Liver (tissue), 9 donors: ENCODE data around the gene ARID4B. TPM values are rescaled to one million over a fixed set of nuclear protein-coding genes. Genes with fewer than 3 reads are reported as not detected.

Experiments used
- DNase-seq: peaks from one replicate; pipeline ENCODE4 v3.0.0-alpha.2; 2017; ENCODE audit warnings: low spot score
- H3K27ac ChIP-seq, 2 donors: one replicate each; pipeline ENCODE4 v1.7.0; 2013; ENCODE audit warnings: inconsistent platforms in 2 of 2, low read length in 2 of 2, control low read depth in 1 of 2, low read depth in 1 of 2, mild to moderate bottlenecking in 1 of 2
- H3K27me3 ChIP-seq, 4 donors: one replicate each; pipeline versions ENCODE4 v1.6.1 to v1.7.0; 2013; ENCODE audit warnings: low read length in 3 of 4, inconsistent platforms in 1 of 4, mild to moderate bottlenecking in 1 of 4, moderate library complexity in 1 of 4; ENCODE audit not compliant: control insufficient read depth in 4 of 4, insufficient read depth in 4 of 4
- H3K36me3 ChIP-seq, 4 donors: one replicate each; pipeline versions ENCODE4 v1.6.1 to v1.7.0; 2013; ENCODE audit warnings: low read length in 3 of 4, mild to moderate bottlenecking in 3 of 4, low read depth in 1 of 4, moderate library complexity in 1 of 4; ENCODE audit not compliant: control insufficient read depth in 4 of 4, insufficient read depth in 3 of 4
- H3K4me1 ChIP-seq, 4 donors: one replicate each; pipeline versions ENCODE4 v1.6.1 to v1.7.0; 2013; ENCODE audit warnings: low read length in 3 of 4, mild to moderate bottlenecking in 3 of 4, moderate library complexity in 1 of 4; ENCODE audit not compliant: control insufficient read depth in 4 of 4, insufficient read depth in 4 of 4
- H3K4me3 ChIP-seq, 3 donors: one replicate each; pipeline versions ENCODE4 v1.6.1 to v1.7.0; 2013; ENCODE audit warnings: low read length in 3 of 3, control low read depth in 1 of 3, low read depth in 1 of 3, mild to moderate bottlenecking in 1 of 3
- H3K9ac ChIP-seq, 2 donors: one replicate each; pipeline ENCODE4 v1.7.0; 2013; ENCODE audit warnings: low read length in 2 of 2, mild to moderate bottlenecking in 2 of 2, moderate library complexity in 2 of 2, control low read depth in 1 of 2, low read depth in 1 of 2
- H3K9me3 ChIP-seq, 4 donors: one replicate each; pipeline versions ENCODE4 v1.6.1 to v1.7.0; 2013; ENCODE audit warnings: low read length in 3 of 4; ENCODE audit not compliant: control insufficient read depth in 4 of 4
- EGR1 ChIP-seq, 2 donors: IDR thresholded peaks; 2 replicates each; pipeline ENCODE4 v1.6.1; 2016 to 2018; ENCODE audit warnings: antibody characterized with exemption in 2 of 2, low read depth in 2 of 2
- FOXA1 ChIP-seq: IDR thresholded peaks from 2 replicates; pipeline ENCODE4 v1.6.1; 2016; ENCODE audit warnings: antibody characterized with exemption
- FOXA2 ChIP-seq: IDR thresholded peaks from 2 replicates; pipeline ENCODE4 v1.6.1; 2016; ENCODE audit warnings: antibody characterized with exemption
- GABPA ChIP-seq, 2 donors: IDR thresholded peaks in 1 of 2; conservative IDR thresholded peaks in 1 of 2; 2 replicates each; pipeline ENCODE4 v1.6.1; 2016; ENCODE audit warnings: antibody characterized with exemption in 2 of 2, mild to moderate bottlenecking in 1 of 2, moderate library complexity in 1 of 2
- HNF4A ChIP-seq, 2 donors: conservative IDR thresholded peaks; 2 replicates each; pipeline ENCODE4 v1.6.1; 2016; ENCODE audit warnings: antibody characterized with exemption in 2 of 2, mild to moderate bottlenecking in 2 of 2
- HNF4G ChIP-seq: IDR thresholded peaks from 2 replicates; pipeline ENCODE4 v1.6.1; 2016; ENCODE audit warnings: antibody characterized with exemption
- JUND ChIP-seq, 2 donors: IDR thresholded peaks; 2 replicates each; pipeline ENCODE4 v1.6.1; 2016; ENCODE audit warnings: antibody characterized with exemption in 2 of 2
- NR2F2 ChIP-seq: IDR thresholded peaks from 2 replicates; pipeline ENCODE4 v1.6.1; 2016; ENCODE audit warnings: antibody characterized with exemption
- RAD21 ChIP-seq, 2 donors: IDR thresholded peaks; 2 replicates each; pipeline ENCODE4 v1.6.1; 2016; ENCODE audit warnings: antibody characterized with exemption in 2 of 2, mild to moderate bottlenecking in 2 of 2
- RXRA ChIP-seq, 2 donors: IDR thresholded peaks; 2 replicates each; pipeline ENCODE4 v1.6.1; 2017 to 2018; ENCODE audit warnings: antibody characterized with exemption in 2 of 2, mild to moderate bottlenecking in 1 of 2
- SP1 ChIP-seq: IDR thresholded peaks from 2 replicates; pipeline ENCODE4 v1.6.1; 2018; ENCODE audit warnings: antibody characterized with exemption, mild to moderate bottlenecking
- TAF1 ChIP-seq: conservative IDR thresholded peaks from 2 replicates; pipeline ENCODE4 v1.6.1; 2016; ENCODE audit warnings: antibody characterized with exemption, mild to moderate bottlenecking
- YY1 ChIP-seq: IDR thresholded peaks from 2 replicates; pipeline ENCODE4 v1.6.1; 2016; ENCODE audit warnings: antibody characterized with exemption, mild to moderate bottlenecking
- WGBS: extraction: QIAGEN DNeasy Blood & Tissue Kit; methylation state at CpG from one replicate; pipeline ENCODE4 v1.1.7; 2013; 5-methylcytosine and 5-hydroxymethylcytosine counted together
- polyA plus RNA-seq, 2 donors: library from polyadenylated mRNA; stranded (reverse) in 1 of 2; unstranded in 1 of 2; fragments of 200-250 nt in 1 of 2; fragments of >200 nt in 1 of 2; fragmentation: Nextera tagmentation in 1 of 2; extraction: Ambion mirVana in 1 of 2; gene quantifications; one replicate each; pipeline versions ENCODE4 v1.2.1 to v1.2.3, GENCODE V29; 2013 to 2015
- total RNA-seq, 2 donors: library from RNA; depleted of rRNA; stranded (reverse); fragments of >200 nt; gene quantifications; one replicate each; pipeline ENCODE4 v1.2.3, GENCODE V29; 2014
- TF ChIP-seq, protein P1 (sequence below): IDR thresholded peaks from 2 replicates; pipeline ENCODE4 v1.6.1; 2016; ENCODE audit warnings: antibody characterized with exemption
- TF ChIP-seq, protein P2 (sequence below): IDR thresholded peaks from 2 replicates; pipeline ENCODE4 v1.6.1; 2016; ENCODE audit warnings: antibody characterized with exemption, mild to moderate bottlenecking
- TF ChIP-seq, protein P3 (sequence below): IDR thresholded peaks from 2 replicates; pipeline ENCODE4 v1.6.1; 2016; ENCODE audit warnings: antibody characterized with exemption
- TF ChIP-seq, protein P4 (sequence below): IDR thresholded peaks from 2 replicates; pipeline ENCODE4 v1.6.1; 2016; ENCODE audit warnings: antibody characterized with exemption
- TF ChIP-seq, protein P5 (sequence below): fragments of 150-350 bp; IDR thresholded peaks from 2 replicates; pipeline ENCODE4 v1.5.1; 2017; ENCODE audit warnings: improper control_type of control experiment, low read depth, low read length; ENCODE audit not compliant: missing input control
- donor health status: healthy.
- donor health status: healthy.
- donor health status: healthy.
- donor health status: healthy.
- donor health status: healthy.

The ARID4B gene
- total and polyA plus RNA-seq, 4 donors, result 4.2 to 27.3 (median 21.3) TPM

DNA sequence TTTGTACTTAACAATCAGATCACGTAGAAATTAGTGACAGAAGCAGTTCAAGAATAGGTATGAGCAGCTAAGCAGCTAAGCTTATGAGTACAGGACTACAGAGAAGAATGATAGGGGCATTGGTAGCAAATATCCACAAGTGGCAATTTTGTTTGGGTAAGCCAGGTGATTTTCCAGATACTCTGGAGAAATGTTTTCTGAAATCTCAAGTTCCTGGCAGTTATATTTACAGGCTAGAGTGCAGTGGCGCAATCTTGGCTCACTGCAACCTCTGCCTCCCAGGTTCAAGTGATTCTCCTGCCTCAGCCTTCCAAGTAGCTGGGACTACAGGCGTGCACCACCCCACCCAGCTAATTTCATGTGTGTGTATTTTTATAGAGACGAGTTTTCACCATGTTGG lies 55.1 kb downstream of the ARID4B start:
- Histone ChIP-seq H3K9me3 (no peaks in the 10 kb centered on the region), H3K4me1 (peaks cover 0 to 17% (median 4%) of the 10 kb centered on the region in 4 donors), H3K4me3 (no peak overlapping the region), H3K27ac (no peak overlapping the region), H3K27me3 (no peaks in the 10 kb centered on the region), H3K36me3 (no peaks in the 10 kb centered on the region), H3K9ac (no peak overlapping the region)
- WGBS, result 76% methylated on average over 4 of the region's 4 CpGs
- no peak for DNase-seq
- TF ChIP-seq RXRA (IDR thresholded peaks at IDR 0.05) (no peak), FOXA2 (no peak), TAF1 (no peak), YY1 (no peak), HNF4G (no peak), JUND (IDR thresholded peaks at IDR 0.05) (no peak), HNF4A (conservative IDR thresholded peaks at IDR 0.05) (no peak), GABPA (IDR thresholded peaks at IDR 0.05 in 1 of 2, conservative IDR thresholded peaks at IDR 0.05 in 1 of 2) (no peak), SP1 (no peak), RAD21 (IDR thresholded peaks at IDR 0.05) (no peak), NR2F2 (no peak), FOXA1 (no peak), EGR1 (IDR thresholded peaks at IDR 0.05; ENCODE audit: low read depth in 2 of 2) (no peak)
- TF ChIP-seq, protein P1, sequence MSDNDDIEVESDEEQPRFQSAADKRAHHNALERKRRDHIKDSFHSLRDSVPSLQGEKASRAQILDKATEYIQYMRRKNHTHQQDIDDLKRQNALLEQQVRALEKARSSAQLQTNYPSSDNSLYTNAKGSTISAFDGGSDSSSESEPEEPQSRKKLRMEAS, result no peak
- TF ChIP-seq, protein P2, sequence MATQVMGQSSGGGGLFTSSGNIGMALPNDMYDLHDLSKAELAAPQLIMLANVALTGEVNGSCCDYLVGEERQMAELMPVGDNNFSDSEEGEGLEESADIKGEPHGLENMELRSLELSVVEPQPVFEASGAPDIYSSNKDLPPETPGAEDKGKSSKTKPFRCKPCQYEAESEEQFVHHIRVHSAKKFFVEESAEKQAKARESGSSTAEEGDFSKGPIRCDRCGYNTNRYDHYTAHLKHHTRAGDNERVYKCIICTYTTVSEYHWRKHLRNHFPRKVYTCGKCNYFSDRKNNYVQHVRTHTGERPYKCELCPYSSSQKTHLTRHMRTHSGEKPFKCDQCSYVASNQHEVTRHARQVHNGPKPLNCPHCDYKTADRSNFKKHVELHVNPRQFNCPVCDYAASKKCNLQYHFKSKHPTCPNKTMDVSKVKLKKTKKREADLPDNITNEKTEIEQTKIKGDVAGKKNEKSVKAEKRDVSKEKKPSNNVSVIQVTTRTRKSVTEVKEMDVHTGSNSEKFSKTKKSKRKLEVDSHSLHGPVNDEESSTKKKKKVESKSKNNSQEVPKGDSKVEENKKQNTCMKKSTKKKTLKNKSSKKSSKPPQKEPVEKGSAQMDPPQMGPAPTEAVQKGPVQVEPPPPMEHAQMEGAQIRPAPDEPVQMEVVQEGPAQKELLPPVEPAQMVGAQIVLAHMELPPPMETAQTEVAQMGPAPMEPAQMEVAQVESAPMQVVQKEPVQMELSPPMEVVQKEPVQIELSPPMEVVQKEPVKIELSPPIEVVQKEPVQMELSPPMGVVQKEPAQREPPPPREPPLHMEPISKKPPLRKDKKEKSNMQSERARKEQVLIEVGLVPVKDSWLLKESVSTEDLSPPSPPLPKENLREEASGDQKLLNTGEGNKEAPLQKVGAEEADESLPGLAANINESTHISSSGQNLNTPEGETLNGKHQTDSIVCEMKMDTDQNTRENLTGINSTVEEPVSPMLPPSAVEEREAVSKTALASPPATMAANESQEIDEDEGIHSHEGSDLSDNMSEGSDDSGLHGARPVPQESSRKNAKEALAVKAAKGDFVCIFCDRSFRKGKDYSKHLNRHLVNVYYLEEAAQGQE, result no peak
- TF ChIP-seq, protein P3, sequence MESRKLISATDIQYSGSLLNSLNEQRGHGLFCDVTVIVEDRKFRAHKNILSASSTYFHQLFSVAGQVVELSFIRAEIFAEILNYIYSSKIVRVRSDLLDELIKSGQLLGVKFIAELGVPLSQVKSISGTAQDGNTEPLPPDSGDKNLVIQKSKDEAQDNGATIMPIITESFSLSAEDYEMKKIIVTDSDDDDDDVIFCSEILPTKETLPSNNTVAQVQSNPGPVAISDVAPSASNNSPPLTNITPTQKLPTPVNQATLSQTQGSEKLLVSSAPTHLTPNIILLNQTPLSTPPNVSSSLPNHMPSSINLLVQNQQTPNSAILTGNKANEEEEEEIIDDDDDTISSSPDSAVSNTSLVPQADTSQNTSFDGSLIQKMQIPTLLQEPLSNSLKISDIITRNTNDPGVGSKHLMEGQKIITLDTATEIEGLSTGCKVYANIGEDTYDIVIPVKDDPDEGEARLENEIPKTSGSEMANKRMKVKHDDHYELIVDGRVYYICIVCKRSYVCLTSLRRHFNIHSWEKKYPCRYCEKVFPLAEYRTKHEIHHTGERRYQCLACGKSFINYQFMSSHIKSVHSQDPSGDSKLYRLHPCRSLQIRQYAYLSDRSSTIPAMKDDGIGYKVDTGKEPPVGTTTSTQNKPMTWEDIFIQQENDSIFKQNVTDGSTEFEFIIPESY, result no peak
- TF ChIP-seq, protein P4, sequence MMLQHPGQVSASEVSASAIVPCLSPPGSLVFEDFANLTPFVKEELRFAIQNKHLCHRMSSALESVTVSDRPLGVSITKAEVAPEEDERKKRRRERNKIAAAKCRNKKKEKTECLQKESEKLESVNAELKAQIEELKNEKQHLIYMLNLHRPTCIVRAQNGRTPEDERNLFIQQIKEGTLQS, result no peak
- TF ChIP-seq, protein P5, sequence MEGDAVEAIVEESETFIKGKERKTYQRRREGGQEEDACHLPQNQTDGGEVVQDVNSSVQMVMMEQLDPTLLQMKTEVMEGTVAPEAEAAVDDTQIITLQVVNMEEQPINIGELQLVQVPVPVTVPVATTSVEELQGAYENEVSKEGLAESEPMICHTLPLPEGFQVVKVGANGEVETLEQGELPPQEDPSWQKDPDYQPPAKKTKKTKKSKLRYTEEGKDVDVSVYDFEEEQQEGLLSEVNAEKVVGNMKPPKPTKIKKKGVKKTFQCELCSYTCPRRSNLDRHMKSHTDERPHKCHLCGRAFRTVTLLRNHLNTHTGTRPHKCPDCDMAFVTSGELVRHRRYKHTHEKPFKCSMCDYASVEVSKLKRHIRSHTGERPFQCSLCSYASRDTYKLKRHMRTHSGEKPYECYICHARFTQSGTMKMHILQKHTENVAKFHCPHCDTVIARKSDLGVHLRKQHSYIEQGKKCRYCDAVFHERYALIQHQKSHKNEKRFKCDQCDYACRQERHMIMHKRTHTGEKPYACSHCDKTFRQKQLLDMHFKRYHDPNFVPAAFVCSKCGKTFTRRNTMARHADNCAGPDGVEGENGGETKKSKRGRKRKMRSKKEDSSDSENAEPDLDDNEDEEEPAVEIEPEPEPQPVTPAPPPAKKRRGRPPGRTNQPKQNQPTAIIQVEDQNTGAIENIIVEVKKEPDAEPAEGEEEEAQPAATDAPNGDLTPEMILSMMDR, result no peak
